Fibroblast of mammary gland (primary cell): Measurements from ENCODE around the gene CD72.
A peak's percentile ranks its signal among the peaks of the same experiment; 100 is the strongest.

Experiments used
- DNase-seq: peaks from one replicate; pipeline ENCODE4 v3.0.0-alpha.2; 2010; ENCODE audit warnings: low read depth
- H3K4me3 ChIP-seq: 2 replicates; pipeline ENCODE4 v1.5.1; 2011; ENCODE audit warnings: low read depth, mild to moderate bottlenecking, low read length, moderate library complexity; ENCODE audit not compliant: control insufficient read depth
- TF ChIP-seq, protein P1 (sequence below): conservative IDR thresholded peaks from 2 replicates; pipeline ENCODE4 v1.5.1; 2011; ENCODE audit warnings: low read depth, low read length, inconsistent platforms; ENCODE audit not compliant: control insufficient read depth, insufficient read depth

Gene CD72

DNA sequence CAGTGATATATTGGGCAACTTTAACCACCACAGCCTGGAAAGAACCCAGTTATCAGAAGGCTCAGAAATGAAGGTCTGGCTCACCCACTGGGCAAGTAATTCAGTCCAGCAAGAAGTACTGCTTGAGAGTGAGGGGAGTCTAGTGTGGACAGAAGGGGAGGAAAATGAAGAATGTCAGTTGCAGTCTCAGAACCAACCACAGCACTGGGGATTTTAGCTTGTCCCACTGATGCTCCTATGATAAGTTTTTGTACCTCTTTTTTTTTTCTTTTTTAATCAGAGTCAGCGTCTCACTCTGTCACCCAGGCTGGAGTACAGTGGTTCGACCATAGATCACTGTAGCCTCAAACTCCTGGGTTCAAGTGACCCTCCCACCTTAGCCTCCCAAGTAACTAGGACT is 9.4 kb upstream of the CD72 start:
- TF ChIP-seq, protein P1, sequence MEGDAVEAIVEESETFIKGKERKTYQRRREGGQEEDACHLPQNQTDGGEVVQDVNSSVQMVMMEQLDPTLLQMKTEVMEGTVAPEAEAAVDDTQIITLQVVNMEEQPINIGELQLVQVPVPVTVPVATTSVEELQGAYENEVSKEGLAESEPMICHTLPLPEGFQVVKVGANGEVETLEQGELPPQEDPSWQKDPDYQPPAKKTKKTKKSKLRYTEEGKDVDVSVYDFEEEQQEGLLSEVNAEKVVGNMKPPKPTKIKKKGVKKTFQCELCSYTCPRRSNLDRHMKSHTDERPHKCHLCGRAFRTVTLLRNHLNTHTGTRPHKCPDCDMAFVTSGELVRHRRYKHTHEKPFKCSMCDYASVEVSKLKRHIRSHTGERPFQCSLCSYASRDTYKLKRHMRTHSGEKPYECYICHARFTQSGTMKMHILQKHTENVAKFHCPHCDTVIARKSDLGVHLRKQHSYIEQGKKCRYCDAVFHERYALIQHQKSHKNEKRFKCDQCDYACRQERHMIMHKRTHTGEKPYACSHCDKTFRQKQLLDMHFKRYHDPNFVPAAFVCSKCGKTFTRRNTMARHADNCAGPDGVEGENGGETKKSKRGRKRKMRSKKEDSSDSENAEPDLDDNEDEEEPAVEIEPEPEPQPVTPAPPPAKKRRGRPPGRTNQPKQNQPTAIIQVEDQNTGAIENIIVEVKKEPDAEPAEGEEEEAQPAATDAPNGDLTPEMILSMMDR = no peak
- no peak overlapping the region for H3K4me3 ChIP-seq
- no peak for DNase-seq

DNA sequence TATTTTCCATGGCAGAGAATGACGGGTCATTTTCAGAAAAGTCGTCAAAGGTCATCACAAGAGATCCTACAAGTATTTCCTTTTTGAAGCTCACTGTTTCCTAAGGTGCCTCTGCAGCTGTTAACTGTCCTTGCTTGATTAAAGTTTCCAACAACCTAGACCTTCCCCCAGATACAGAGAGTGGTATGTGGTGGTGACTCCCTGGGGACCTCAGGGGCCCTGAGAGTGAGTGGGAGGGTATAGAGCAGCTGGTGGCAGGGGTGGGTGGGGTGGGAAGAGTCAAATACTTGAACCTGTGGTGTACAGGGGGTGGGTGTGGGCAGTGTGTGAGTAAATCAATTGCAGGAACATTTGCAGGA is 1.6 kb upstream of the CD72 start:
- TF ChIP-seq, protein P1 = no peak
- DNase-seq = no peak
- no peak overlapping the region for H3K4me3 ChIP-seq

DNA sequence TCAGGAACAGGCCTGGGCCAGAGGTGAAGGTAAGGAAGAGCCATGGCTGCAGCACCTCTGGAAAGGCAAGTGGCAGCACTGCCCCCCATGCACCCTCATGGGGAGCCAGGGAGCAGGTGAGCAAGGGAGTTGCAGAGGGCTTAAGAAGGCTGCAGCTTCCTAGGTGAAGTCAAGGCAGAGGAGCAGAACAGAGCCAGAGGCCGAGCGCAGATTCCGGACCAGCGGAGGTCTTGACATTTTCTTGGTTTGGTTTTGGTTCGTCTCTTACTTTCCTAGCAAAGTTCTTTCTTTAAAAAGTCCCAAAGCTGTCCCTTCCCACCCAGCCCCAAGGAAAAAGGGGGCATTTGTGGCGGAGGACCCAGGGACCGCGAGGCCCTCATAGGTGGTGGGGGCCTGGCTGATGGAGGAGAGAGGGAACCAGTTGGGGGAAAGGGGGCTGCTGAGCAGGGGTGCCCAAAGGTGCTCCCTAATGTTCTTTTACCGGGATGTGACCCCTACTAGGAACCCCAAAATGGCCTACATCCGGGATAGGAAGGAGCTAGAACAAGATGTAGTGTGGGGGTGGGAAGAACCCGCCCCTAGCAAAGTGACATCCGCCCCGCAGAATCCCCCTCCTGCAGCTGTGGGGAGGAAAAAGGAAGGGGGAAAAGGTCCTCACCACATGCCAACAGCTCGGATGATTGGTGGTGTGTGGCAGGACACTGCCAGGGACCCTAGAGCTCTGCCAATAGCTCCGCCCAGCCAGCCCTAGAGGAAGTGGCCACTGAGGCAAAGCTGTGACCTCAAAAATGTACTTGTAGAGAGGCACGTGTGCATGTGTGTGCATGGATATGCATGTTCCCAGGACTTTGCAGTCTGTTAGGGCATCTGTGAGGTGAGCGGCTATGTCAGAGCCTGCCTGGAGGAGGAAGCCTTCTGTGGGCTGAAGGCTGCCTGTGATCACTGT is 914 bp upstream of the CD72 start:
- no peak overlapping the region for H3K4me3 ChIP-seq
- TF ChIP-seq, protein P1 = no peak
- DNase-seq = no peak

DNA sequence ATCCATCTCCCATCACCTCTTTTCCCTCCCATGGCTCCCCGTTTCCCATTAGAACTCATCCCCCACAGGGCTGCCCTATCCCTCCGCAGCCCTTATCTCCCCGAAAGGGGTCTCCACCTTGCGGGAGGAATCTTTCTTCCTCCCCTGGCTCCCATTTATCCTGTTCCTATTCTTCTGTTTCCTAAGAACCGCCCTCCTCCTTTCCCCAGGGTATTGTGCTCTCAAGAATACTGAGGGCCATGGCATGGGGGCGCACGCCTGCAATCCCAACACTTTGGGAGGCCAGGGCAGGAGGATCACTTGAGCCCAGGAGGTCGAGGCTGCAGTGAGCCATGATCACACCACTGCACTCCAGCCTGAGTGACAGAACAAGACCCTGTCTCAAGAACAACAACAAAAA is 665 bp downstream of the CD72 start:
- TF ChIP-seq, protein P1 = no peak
- no peak for DNase-seq
- H3K4me3 ChIP-seq = no peak overlapping the region

DNA sequence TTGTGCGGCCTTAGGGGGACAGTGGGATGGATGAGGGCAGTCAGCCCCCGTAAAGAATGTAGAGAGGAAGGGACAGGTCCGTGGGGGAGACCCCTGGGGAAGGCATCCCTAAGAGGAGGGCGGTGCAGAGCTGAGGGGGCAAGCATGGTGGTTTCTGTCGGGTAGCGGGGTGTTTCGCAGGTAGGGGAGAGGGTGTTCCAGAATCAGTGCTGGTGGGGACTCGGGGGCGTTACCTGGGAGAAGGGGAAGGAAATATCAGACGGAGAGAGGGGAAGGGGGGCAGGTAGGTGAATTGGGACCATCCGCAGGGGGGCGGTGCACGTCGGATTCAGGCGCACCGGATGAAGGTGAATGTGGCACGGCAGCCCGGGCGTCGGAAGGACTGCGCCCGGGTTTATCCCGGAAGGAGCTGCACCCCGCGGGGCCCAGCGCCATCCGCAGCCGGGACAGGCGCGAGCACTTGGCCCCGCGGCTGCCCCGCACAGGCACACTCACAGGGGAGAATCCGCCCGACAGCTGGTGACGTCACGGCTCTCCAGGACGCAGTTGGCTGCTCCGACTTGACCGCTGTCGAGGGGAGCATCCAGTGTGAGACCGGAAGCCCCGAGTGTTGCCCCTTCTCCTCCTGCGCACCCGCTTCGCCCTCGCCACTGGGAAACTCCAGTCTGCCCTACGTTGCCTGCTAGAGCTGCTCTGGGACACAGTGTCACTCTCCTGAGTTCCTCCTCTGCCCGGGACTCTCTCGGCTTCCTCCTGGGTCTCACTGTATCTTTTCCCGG is 1.3 kb downstream of the CD72 start:
- peak overlapping the region; percentile 35 for H3K4me3 ChIP-seq
- TF ChIP-seq, protein P1 = no peak
- peak; percentile 71 for DNase-seq

DNA sequence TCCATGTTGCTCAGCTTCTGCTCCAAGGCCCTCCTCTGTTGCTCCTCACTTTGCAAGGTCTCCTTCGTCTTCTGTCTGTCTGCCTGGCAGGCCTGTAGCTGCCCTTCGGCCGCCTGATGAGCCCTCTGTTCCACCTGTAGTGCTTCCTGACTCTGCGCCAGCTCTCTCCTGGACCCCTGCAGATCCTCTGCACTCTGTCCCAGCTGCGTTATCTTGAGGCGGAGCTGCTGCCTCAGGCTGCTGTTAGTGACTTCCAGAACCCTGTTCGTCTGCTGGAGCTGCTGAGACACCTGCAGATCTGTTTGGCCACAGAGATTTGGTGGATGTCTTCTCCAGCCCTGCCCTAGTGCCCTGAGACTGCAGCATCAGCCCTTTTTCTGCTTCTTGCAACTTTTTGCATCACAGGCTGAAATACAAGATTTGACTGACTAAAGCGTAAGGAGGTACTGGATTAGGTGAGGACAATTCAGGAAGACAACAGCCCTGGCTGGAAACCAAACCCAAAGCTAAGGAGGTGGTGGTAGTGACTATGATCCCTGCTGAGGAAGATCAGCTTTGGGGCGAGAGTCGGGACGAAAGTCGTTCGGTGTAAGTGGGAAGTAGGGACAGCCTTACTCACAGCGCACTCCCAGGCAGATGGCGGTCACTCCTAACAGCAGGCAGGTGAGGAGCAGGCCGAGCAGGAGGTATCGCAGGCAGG is 2.1 kb downstream of the CD72 start:
- DNase-seq = no peak
- TF ChIP-seq, protein P1 = no peak
- no peak overlapping the region for H3K4me3 ChIP-seq
